Retina (tissue), 1 donor: ENCODE measurements around the gene CYTH1.

Experiments used
- DNase-seq: peaks from one replicate; pipeline ENCODE4 v3.0.0-alpha.2; 2016

CYTH1 gene

GRCh38 chr17:78665952-78666920 is 115.8 kb downstream of the CYTH1 start:
- peak; percentile 28 for DNase-seq

GRCh38 chr17:78665387-78665951 is 116.6 kb downstream of the CYTH1 start:
- no peak for DNase-seq

GRCh38 chr17:78664476-78665386 is 117.3 kb downstream of the CYTH1 start:
- no peak for DNase-seq

- DNase-seq: no peak
These were observed 120.8 kb downstream of the CYTH1 start for GRCh38 chr17:78661093-78661770.

- no peak for DNase-seq
These were observed 122.5 kb downstream of the CYTH1 start for GRCh38 chr17:78659546-78659945.

- no peak for DNase-seq
These were observed 123.7 kb downstream of the CYTH1 start for GRCh38 chr17:78658281-78658785.

GRCh38 chr17:78655251-78655940 is 126.7 kb downstream of the CYTH1 start:
- no peak for DNase-seq

- no peak for DNase-seq
These were observed 127.7 kb downstream of the CYTH1 start for GRCh38 chr17:78654325-78654724.

GRCh38 chr17:78653382-78653781 is 128.7 kb downstream of the CYTH1 start:
- no peak for DNase-seq

- no peak for DNase-seq
These were observed 129.2 kb downstream of the CYTH1 start for GRCh38 chr17:78652913-78653312.

GRCh38 chr17:78652024-78652423 is 130.0 kb downstream of the CYTH1 start:
- no peak for DNase-seq

- DNase-seq: no peak
These were observed 130.5 kb downstream of the CYTH1 start for GRCh38 chr17:78651554-78651953.

- no peak for DNase-seq
These were observed 131.9 kb downstream of the CYTH1 start for GRCh38 chr17:78650093-78650715.

GRCh38 chr17:78648293-78648692 is 133.8 kb downstream of the CYTH1 start:
- no peak for DNase-seq

GRCh38 chr17:78647032-78647431 is 135.0 kb downstream of the CYTH1 start:
- DNase-seq: no peak

GRCh38 chr17:78645421-78646295 is 136.4 kb downstream of the CYTH1 start:
- DNase-seq: no peak

- DNase-seq: no peak
These were observed 137.1 kb downstream of the CYTH1 start for GRCh38 chr17:78644931-78645351.

- no peak for DNase-seq
These were observed 137.8 kb downstream of the CYTH1 start for GRCh38 chr17:78644224-78644623.

GRCh38 chr17:78643326-78643725 is 138.7 kb downstream of the CYTH1 start:
- DNase-seq: no peak

- DNase-seq: no peak
These were observed 139.4 kb downstream of the CYTH1 start for GRCh38 chr17:78642707-78643106.
